CD4-positive, alpha-beta T cell treated with Interleukin-15 for 1 hour (primary cell): ENCODE results near the gene PSD.

Source experiments
- DNase-seq: peaks from one replicate; pipeline ENCODE4 v3.0.0-alpha.2; 2020

The PSD gene

GRCh38 chr10:102438374-102438773 lies 19.8 kb upstream of the PSD start:
- DNase-seq: no peak

- DNase-seq: no peak
Measured at GRCh38 chr10:102437515-102437914, 18.9 kb upstream of the PSD start.

GRCh38 chr10:102436312-102436711 lies 17.7 kb upstream of the PSD start:
- DNase-seq: no peak

- no peak for DNase-seq
Measured at GRCh38 chr10:102435529-102436233, 17.1 kb upstream of the PSD start.

- DNase-seq: no peak
Measured at GRCh38 chr10:102435133-102435497, 16.5 kb upstream of the PSD start.

- DNase-seq: no peak
Measured at GRCh38 chr10:102434394-102435132, 16.0 kb upstream of the PSD start.

GRCh38 chr10:102433619-102434046 lies 15.0 kb upstream of the PSD start:
- peak; percentile 37 for DNase-seq

GRCh38 chr10:102432162-102432950 lies 13.8 kb upstream of the PSD start, which contains the start of gene CUEDC2:
Gene CUEDC2 (minus strand): TSS chr10:102432574. CDS start chr10:102425188, 7,386 bp downstream.
- DNase-seq: peak; percentile 93

- no peak for DNase-seq
Measured at GRCh38 chr10:102431452-102432124, 13.0 kb upstream of the PSD start.

- DNase-seq: no peak
Measured at GRCh38 chr10:102429468-102429867, 10.9 kb upstream of the PSD start.

GRCh38 chr10:102426803-102427287 lies 8.3 kb upstream of the PSD start:
- no peak for DNase-seq

GRCh38 chr10:102425444-102425843 lies 6.9 kb upstream of the PSD start:
- no peak for DNase-seq

GRCh38 chr10:102424916-102425315 lies 6.3 kb upstream of the PSD start:
- DNase-seq: no peak

- no peak for DNase-seq
Measured at GRCh38 chr10:102424145-102424544, 5.6 kb upstream of the PSD start.

GRCh38 chr10:102423372-102423968 lies 4.9 kb upstream of the PSD start:
- DNase-seq: no peak

GRCh38 chr10:102422545-102423129 lies 4.1 kb upstream of the PSD start:
- DNase-seq: peak; percentile 70

GRCh38 chr10:102421757-102422512 lies 3.4 kb upstream of the PSD start:
- DNase-seq: no peak

GRCh38 chr10:102421507-102421756 lies 2.8 kb upstream of the PSD start:
- no peak for DNase-seq

- DNase-seq: peak; percentile 95
Measured at GRCh38 chr10:102420714-102421506, 2.3 kb upstream of the PSD start, which contains the start of gene FBXL15. Gene FBXL15 (plus strand): TSS chr10:102420836. CDS start chr10:102421130, 294 bp downstream.

- DNase-seq: no peak
Measured at GRCh38 chr10:102420181-102420713, 1.7 kb upstream of the PSD start.
